ENCODE results near the gene PACS2. TPM values are rescaled to one million over a fixed set of nuclear protein-coding genes. Genes with fewer than 3 reads are reported as not detected.

The PACS2 gene
- total and polyA plus RNA-seq, 3 donors from 2014 or later: 99.2 to 174 (median 167) TPM

GRCh38 chr14:105309371-105309770, 5.2 kb upstream of the PACS2 start:
- Histone ChIP-seq H3K36me3 (ENCODE audit: low read depth, missing control alignments) (no peaks in the 10 kb centered on the region), H3K4me3 (no peak overlapping the region), H3K27ac (no peak overlapping the region), H3K4me1 (peaks cover 8% of the 10 kb centered on the region), H3K27me3 (no peaks in the 10 kb centered on the region), H3K9me3 (no peaks in the 10 kb centered on the region)
- intact Hi-C loops (cut with DNase I; ENCODE audit: low total_unique reads): no loop called here
- TF ChIP-seq POLR2A (IDR thresholded peaks at IDR 0.05) (no peak), CTCF (IDR thresholded peaks at IDR 0.05) (no peak)
- 94% methylated on average over 7 to 8 of the region's 8 CpGs for WGBS, 2 donors
- DNase-seq: no peak

DNA sequence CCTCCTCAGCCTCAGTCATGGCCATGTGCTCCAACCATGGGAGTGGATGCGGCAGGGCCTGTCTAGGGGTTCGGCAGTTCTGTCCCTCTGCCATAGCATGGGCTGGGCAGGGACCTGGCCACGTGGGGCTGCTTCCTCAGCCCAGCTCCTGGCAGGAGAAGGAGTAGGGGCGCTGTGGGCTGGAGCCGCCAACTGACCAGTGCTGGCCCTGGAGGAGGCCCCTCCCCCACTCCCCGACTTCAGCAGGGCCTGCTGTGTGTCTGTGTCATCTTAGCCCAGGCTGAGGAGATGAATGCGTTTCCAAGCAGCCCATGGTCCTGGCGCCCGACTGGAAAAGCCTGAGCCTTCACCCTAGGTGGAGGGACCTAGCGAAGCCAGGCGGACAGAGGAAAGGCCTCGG, 2.7 kb upstream of the PACS2 start:
- 90 to 94% methylated on average over 2 to 12 of the region's 12 CpGs for WGBS, 2 donors
- Histone ChIP-seq H3K9me3 (no peaks in the 10 kb centered on the region), H3K36me3 (ENCODE audit: low read depth, missing control alignments) (no peaks in the 10 kb centered on the region), H3K4me1 (peaks cover 23% of the 10 kb centered on the region), H3K4me3 (no peak overlapping the region), H3K27ac (no peak overlapping the region), H3K27me3 (no peaks in the 10 kb centered on the region)
- DNase-seq: no peak
- TF ChIP-seq POLR2A (IDR thresholded peaks at IDR 0.05): no peak
- TF ChIP-seq CTCF (IDR thresholded peaks at IDR 0.05): no peak
- intact Hi-C loops (cut with DNase I; ENCODE audit: low total_unique reads): no loop called here

DNA sequence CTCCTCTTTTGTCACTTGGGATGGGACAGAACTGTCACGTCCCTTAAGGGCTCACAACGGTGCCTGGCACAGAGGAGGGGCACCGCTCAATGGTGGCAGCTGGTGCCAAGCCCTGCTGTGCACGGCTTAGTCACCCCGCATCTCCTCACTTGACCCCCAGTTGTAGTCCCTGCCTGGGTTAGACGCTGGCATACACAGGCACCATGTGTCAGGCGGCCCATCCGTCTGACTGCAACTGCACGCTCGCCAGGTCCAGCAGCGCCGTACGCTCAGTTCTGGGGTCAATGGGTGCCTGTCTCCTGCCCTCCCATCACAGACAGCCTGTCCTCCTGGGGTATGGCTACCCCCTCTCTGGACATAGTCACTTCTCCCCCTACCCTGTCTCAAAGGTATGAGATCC, 1.6 kb upstream of the PACS2 start:
- WGBS, 2 donors: 79 to 81% methylated on average over 12 to 13 of the region's 13 CpGs
- TF ChIP-seq POLR2A (IDR thresholded peaks at IDR 0.05): no peak
- no peak for TF ChIP-seq CTCF (IDR thresholded peaks at IDR 0.05)
- intact Hi-C loops (cut with DNase I; ENCODE audit: low total_unique reads): no loop called here
- Histone ChIP-seq H3K27ac (peak overlapping the region in 1 of 2 donors; percentile 97), H3K9me3 (no peaks in the 10 kb centered on the region), H3K36me3 (ENCODE audit: low read depth, missing control alignments) (no peaks in the 10 kb centered on the region), H3K27me3 (no peaks in the 10 kb centered on the region), H3K4me1 (peaks cover 33% of the 10 kb centered on the region), H3K4me3 (no peak overlapping the region)
- no peak for DNase-seq

GRCh38 chr14:105313381-105314286, 914 bp upstream of the PACS2 start:
- TF ChIP-seq CTCF (IDR thresholded peaks at IDR 0.05) (no peak), POLR2A (IDR thresholded peaks at IDR 0.05) (no peak)
- Histone ChIP-seq H3K9me3 (no peaks in the 10 kb centered on the region), H3K4me3 (peak overlapping the region; percentile 65 to 74), H3K27ac (peak overlapping the region; percentile 85 to 97), H3K36me3 (ENCODE audit: low read depth, missing control alignments) (no peaks in the 10 kb centered on the region), H3K27me3 (no peaks in the 10 kb centered on the region), H3K4me1 (peaks cover 33% of the 10 kb centered on the region)
- DNase-seq: no peak
- intact Hi-C loops (cut with DNase I; ENCODE audit: low total_unique reads): no loop called here
- WGBS, 2 donors: 6 to 13% methylated on average over 12 to 27 of the region's 48 CpGs

Measured in testis (tissue), 3 donors.